Measurements from ENCODE around the gene MAP3K8. TPM values are rescaled to one million over a fixed set of nuclear protein-coding genes. Genes with fewer than 3 reads are reported as not detected.

The MAP3K8 gene
- total and polyA plus RNA-seq, 9 of the 15 experiments (the other 6 are each of a cell fraction or from before 2014, with no cell fraction given), result 6.9 to 23.6 (median 13.6) TPM

DNA sequence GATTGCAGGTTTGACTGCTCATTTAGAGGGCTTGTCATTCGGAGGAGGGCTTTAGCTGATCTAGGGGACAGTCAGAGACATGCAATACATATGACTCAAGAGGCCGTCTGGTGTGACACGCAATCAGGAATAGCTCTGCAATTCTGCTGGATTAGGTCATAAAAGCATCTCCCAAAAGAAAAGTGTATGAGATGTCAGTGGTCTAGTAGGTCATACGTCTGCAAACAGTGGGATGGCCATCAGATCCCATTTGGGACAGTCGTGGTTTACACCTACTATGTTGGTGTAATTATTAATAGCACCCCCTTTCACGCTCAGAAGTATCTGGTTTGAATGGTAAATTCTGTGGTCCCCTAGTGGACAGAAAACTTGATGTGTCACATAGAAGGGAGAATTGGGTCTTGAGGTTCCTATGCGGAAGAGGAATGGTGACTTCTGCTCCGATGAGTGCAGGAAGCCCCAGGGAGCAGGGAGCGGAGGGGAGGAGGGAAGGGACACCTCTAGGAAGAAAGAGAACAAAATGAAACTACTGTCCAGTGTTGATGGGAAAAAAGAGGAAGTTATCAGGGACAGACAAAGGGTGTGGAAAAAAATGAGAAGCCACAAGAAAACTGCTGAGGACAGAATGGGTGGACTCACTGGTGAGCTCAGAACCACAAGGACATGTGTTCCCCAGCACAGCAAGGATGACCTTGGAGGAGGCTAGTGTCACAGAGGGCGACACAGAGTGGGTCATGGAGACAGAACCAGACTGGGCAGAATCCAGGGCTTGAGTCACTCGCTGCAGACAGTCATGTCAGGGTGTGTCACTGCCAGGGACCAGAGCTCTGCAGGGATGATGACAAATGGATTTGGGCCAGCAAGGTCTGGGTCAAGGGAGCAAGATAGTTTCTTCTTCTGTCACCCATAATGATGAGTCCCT lies 59.9 kb downstream of the MAP3K8 start (continued):
- TF ChIP-seq CGGBP1 (CRISPR knock-in tag; IDR thresholded peaks at IDR 0.05) (no peak), ATF6 (CRISPR knock-in tag; IDR thresholded peaks at IDR 0.05) (no peak), FUS (optimal IDR thresholded peaks at IDR 0.05; ENCODE audit: low read depth, low read length) (no peak), SUPT5H (IDR thresholded peaks at IDR 0.05) (no peak), ZNF274 (IDR thresholded peaks at IDR 0.05; ENCODE audit: borderline replicate concordance, low read depth, low read length) (no peak), PYGO2 (tag; IDR thresholded peaks at IDR 0.05) (no peak), RBM25 (IDR thresholded peaks at IDR 0.05; ENCODE audit: low read depth, low read length, severe bottlenecking) (no peak), SMARCB1 (IDR thresholded peaks at IDR 0.05; ENCODE audit: insufficient read length, low read depth) (no peak), MCM5 (IDR thresholded peaks at IDR 0.05; ENCODE audit: low read depth) (no peak), ZNF282 (CRISPR knock-in tag; IDR thresholded peaks at IDR 0.05) (no peak), KLF16 (IDR thresholded peaks at IDR 0.05) (no peak), CBX5 (IDR thresholded peaks at IDR 0.05; ENCODE audit: borderline replicate concordance, low read depth) (no peak), DIDO1 (tag; IDR thresholded peaks at IDR 0.05; ENCODE audit: low read depth) (no peak), FOXP4 (CRISPR knock-in tag; IDR thresholded peaks at IDR 0.05; ENCODE audit: borderline replicate concordance) (no peak), DDX20 (tag; IDR thresholded peaks at IDR 0.05; ENCODE audit: low read depth) (no peak), PHTF2 (CRISPR knock-in tag; IDR thresholded peaks at IDR 0.05) (no peak), ZNF830 (CRISPR knock-in tag; IDR thresholded peaks at IDR 0.05) (no peak)
- TF ChIP-seq, protein P1, sequence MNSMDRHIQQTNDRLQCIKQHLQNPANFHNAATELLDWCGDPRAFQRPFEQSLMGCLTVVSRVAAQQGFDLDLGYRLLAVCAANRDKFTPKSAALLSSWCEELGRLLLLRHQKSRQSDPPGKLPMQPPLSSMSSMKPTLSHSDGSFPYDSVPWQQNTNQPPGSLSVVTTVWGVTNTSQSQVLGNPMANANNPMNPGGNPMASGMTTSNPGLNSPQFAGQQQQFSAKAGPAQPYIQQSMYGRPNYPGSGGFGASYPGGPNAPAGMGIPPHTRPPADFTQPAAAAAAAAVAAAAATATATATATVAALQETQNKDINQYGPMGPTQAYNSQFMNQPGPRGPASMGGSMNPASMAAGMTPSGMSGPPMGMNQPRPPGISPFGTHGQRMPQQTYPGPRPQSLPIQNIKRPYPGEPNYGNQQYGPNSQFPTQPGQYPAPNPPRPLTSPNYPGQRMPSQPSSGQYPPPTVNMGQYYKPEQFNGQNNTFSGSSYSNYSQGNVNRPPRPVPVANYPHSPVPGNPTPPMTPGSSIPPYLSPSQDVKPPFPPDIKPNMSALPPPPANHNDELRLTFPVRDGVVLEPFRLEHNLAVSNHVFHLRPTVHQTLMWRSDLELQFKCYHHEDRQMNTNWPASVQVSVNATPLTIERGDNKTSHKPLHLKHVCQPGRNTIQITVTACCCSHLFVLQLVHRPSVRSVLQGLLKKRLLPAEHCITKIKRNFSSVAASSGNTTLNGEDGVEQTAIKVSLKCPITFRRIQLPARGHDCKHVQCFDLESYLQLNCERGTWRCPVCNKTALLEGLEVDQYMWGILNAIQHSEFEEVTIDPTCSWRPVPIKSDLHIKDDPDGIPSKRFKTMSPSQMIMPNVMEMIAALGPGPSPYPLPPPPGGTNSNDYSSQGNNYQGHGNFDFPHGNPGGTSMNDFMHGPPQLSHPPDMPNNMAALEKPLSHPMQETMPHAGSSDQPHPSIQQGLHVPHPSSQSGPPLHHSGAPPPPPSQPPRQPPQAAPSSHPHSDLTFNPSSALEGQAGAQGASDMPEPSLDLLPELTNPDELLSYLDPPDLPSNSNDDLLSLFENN (IDR thresholded peaks at IDR 0.05; ENCODE audit: low read depth in 2 of 2, low read length in 2 of 2), result no peak
- TF ChIP-seq, protein P2, sequence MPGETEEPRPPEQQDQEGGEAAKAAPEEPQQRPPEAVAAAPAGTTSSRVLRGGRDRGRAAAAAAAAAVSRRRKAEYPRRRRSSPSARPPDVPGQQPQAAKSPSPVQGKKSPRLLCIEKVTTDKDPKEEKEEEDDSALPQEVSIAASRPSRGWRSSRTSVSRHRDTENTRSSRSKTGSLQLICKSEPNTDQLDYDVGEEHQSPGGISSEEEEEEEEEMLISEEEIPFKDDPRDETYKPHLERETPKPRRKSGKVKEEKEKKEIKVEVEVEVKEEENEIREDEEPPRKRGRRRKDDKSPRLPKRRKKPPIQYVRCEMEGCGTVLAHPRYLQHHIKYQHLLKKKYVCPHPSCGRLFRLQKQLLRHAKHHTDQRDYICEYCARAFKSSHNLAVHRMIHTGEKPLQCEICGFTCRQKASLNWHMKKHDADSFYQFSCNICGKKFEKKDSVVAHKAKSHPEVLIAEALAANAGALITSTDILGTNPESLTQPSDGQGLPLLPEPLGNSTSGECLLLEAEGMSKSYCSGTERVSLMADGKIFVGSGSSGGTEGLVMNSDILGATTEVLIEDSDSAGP (CRISPR knock-in tag; IDR thresholded peaks at IDR 0.05), result no peak
